Stomach (tissue), 9 donors: Measurements from ENCODE around the gene FTO. TPM values are rescaled to one million over a fixed set of nuclear protein-coding genes. Genes with fewer than 3 reads are reported as not detected.

Experiments
- DNase-seq, 2 donors: peaks; one replicate each; pipeline versions ENCODE4 v3.0.0 to v3.0.0-alpha.2; 2013 to 2019
- H3K27ac ChIP-seq, 5 donors: fragments of 200-600 bp in 4 of 5; sonication (generic) in 4 of 5; one replicate each; pipeline ENCODE4 v1.5.1; 2013 to 2019; ENCODE audit warnings: mild to moderate bottlenecking in 1 of 5, moderate library complexity in 1 of 5
- H3K27me3 ChIP-seq, 3 donors: fragments of 200-600 bp; sonication (generic); one replicate each; pipeline ENCODE4 v1.5.1; 2017 to 2019; ENCODE audit warnings: mixed run types in 1 of 3
- H3K36me3 ChIP-seq, 4 donors: fragments of 200-600 bp; sonication (generic); 1 replicate in 3 of 4; 2 replicates in 1 of 4; pipeline ENCODE4 v1.5.1; 2016 to 2019
- H3K4me1 ChIP-seq, 4 donors: fragments of 200-600 bp; sonication (generic); one replicate each; pipeline ENCODE4 v1.5.1; 2016 to 2019
- H3K4me3 ChIP-seq, 4 donors: fragments of 200-600 bp; sonication (generic) in 3 of 4; one replicate each; pipeline ENCODE4 v1.5.1; 2016 to 2019; ENCODE audit warnings: mild to moderate bottlenecking in 1 of 4
- H3K9me3 ChIP-seq, 4 donors: fragments of 200-600 bp; sonication (generic); one replicate each; pipeline ENCODE4 v1.5.1; 2016 to 2019
- CTCF ChIP-seq, 7 experiments: fragments of 450-650 bp in 4 of 7; fragments of 200-600 bp in 3 of 7; sonication (generic) in 3 of 7; IDR thresholded peaks; one replicate each; pipeline ENCODE4 v1.5.1; 2016 to 2019; ENCODE audit warnings: antibody characterized with exemption in 7 of 7, control low read depth in 2 of 7, mild to moderate bottlenecking in 1 of 7
- EP300 ChIP-seq: sonication (generic); formaldehyde crosslinking; IDR thresholded peaks from one replicate; pipeline ENCODE4 v1.6.1; 2017; ENCODE audit warnings: antibody characterized with exemption
- POLR2A ChIP-seq, 4 donors: fragments of 450-650 bp; IDR thresholded peaks; one replicate each; pipeline ENCODE4 v1.6.1; 2016; ENCODE audit warnings: antibody characterized with exemption in 4 of 4, control low read depth in 2 of 4, mild to moderate bottlenecking in 1 of 4, moderate library complexity in 1 of 4
- POLR2AphosphoS5 ChIP-seq, 3 donors: sonication (generic); formaldehyde crosslinking; IDR thresholded peaks; one replicate each; pipeline ENCODE4 v1.6.1; 2016; ENCODE audit warnings: antibody characterized with exemption in 3 of 3
- WGBS, 5 donors: extraction: QIAGEN DNeasy Blood & Tissue Kit in 3 of 5; methylation state at CpG; one replicate each; pipeline versions ENCODE4 v1.1.5 to v1.1.7; 2013 to 2018; 5-methylcytosine and 5-hydroxymethylcytosine counted together
- intact Hi-C: fragments of 100-400 bp; cut with DNase I; formaldehyde crosslinking; loops from one replicate; pipeline ENCODE4 v1.15.1; 2023; ENCODE audit warnings: low total_unique reads
- polyA plus RNA-seq, 3 donors: library from polyadenylated mRNA; stranded (reverse); fragments of 200-250 nt; gene quantifications; one replicate each; pipeline ENCODE4 v1.2.3, GENCODE V29; 2013
- total RNA-seq, 5 donors: library from RNA; depleted of rRNA; stranded (reverse); fragments of >200 nt; gene quantifications; one replicate each; pipeline versions ENCODE4 v1.1.0 to v1.2.3, GENCODE V29; 2014 to 2016
- donor health status: healthy with polysubstance abuse.
- donor health status: Bipolar disorder and iron deficiency.
- donor health status: healthy.

FTO gene
- total and polyA plus RNA-seq, 8 donors, result 9.3 to 88.7 (median 24.6) TPM

GRCh38 chr16:54077050-54077821 is 373.3 kb downstream of the FTO start:
- WGBS, 5 donors, result 81 to 90% (median 84%) methylated on average over 9 of the region's 9 CpGs
- intact Hi-C loops, result no loop called here

GRCh38 chr16:54080524-54081008 is 376.6 kb downstream of the FTO start:
- Histone ChIP-seq H3K4me1 (no peaks in the 10 kb centered on the region), H3K4me3 (no peak overlapping the region), H3K9me3 (no peaks in the 10 kb centered on the region), H3K36me3 (no peaks in the 10 kb centered on the region), H3K27me3 (no peaks in the 10 kb centered on the region), H3K27ac (peak overlapping the region in 2 of 5 donors; percentile 5 to 44)
- TF ChIP-seq POLR2AphosphoS5 (IDR thresholded peaks at IDR 0.05) (peak in 2 of 3 donors; percentile 6 to 60), EP300 (no peak)
- intact Hi-C loops, result no loop called here
- 47 to 55% (median 49%) methylated on average over 7 of the region's 7 CpGs for WGBS, 5 donors
- peak; percentile 35 to 62 for DNase-seq

More at GRCh38 chr16:54077050-54077821, 373.3 kb downstream of the FTO start:
- no peak for DNase-seq
- H3K27ac ChIP-seq, result no peak overlapping the region
- no peak overlapping the region for H3K4me3 ChIP-seq
- H3K9me3 ChIP-seq, result no peaks in the 10 kb centered on the region
- H3K27me3 ChIP-seq, result no peaks in the 10 kb centered on the region
- no peaks in the 10 kb centered on the region for H3K4me1 ChIP-seq
- H3K36me3 ChIP-seq, result no peaks in the 10 kb centered on the region
- TF ChIP-seq POLR2A (IDR thresholded peaks at IDR 0.05) (no peak), CTCF (IDR thresholded peaks at IDR 0.05) (no peak), POLR2AphosphoS5 (IDR thresholded peaks at IDR 0.05) (no peak), EP300 (no peak)

GRCh38 chr16:54086791-54087190 is 382.8 kb downstream of the FTO start:
- no peak for TF ChIP-seq CTCF (IDR thresholded peaks at IDR 0.05)
- TF ChIP-seq EP300, result no peak
- TF ChIP-seq POLR2AphosphoS5 (IDR thresholded peaks at IDR 0.05), result no peak
- no peak for TF ChIP-seq POLR2A (IDR thresholded peaks at IDR 0.05)
- Histone ChIP-seq H3K9me3 (no peaks in the 10 kb centered on the region), H3K4me3 (no peak overlapping the region), H3K27ac (no peak overlapping the region), H3K36me3 (no peaks in the 10 kb centered on the region), H3K27me3 (no peaks in the 10 kb centered on the region), H3K4me1 (no peaks in the 10 kb centered on the region)
- 83 to 92% (median 88%) methylated on average over 4 of the region's 4 CpGs for WGBS, 5 donors
- intact Hi-C loops, result no loop called here
- DNase-seq, result no peak

GRCh38 chr16:54090602-54091001 is 386.6 kb downstream of the FTO start:
- TF ChIP-seq CTCF (IDR thresholded peaks at IDR 0.05), result no peak
- TF ChIP-seq EP300, result no peak
- TF ChIP-seq POLR2A (IDR thresholded peaks at IDR 0.05), result no peak
- no peak for TF ChIP-seq POLR2AphosphoS5 (IDR thresholded peaks at IDR 0.05)
- 97 to 99% (median 98%) methylated on average over 6 of the region's 6 CpGs for WGBS, 5 donors
- Histone ChIP-seq H3K4me3 (no peak overlapping the region), H3K36me3 (peaks cover 0 to 10% (median 7%) of the 10 kb centered on the region in 4 donors), H3K9me3 (no peaks in the 10 kb centered on the region), H3K4me1 (no peaks in the 10 kb centered on the region), H3K27me3 (no peaks in the 10 kb centered on the region), H3K27ac (no peak overlapping the region)
- intact Hi-C loops, result no loop called here
- no peak for DNase-seq

- WGBS, 5 donors, result 86 to 91% (median 87%) methylated on average over 12 to 13 of the region's 13 CpGs
- Histone ChIP-seq H3K4me3 (no peak overlapping the region), H3K4me1 (no peaks in the 10 kb centered on the region), H3K27ac (no peak overlapping the region), H3K36me3 (peaks cover 0 to 10% (median 7%) of the 10 kb centered on the region in 4 donors), H3K27me3 (no peaks in the 10 kb centered on the region), H3K9me3 (no peaks in the 10 kb centered on the region)
- TF ChIP-seq POLR2A (IDR thresholded peaks at IDR 0.05), result no peak
- no peak for TF ChIP-seq POLR2AphosphoS5 (IDR thresholded peaks at IDR 0.05)
- TF ChIP-seq EP300, result no peak
- TF ChIP-seq CTCF (IDR thresholded peaks at IDR 0.05), result no peak
- no peak for DNase-seq
- intact Hi-C loops, result no loop called here
Observed at GRCh38 chr16:54093281-54093680, 389.3 kb downstream of the FTO start.
